Measurements from ENCODE around the gene ADAM12.

DNA sequence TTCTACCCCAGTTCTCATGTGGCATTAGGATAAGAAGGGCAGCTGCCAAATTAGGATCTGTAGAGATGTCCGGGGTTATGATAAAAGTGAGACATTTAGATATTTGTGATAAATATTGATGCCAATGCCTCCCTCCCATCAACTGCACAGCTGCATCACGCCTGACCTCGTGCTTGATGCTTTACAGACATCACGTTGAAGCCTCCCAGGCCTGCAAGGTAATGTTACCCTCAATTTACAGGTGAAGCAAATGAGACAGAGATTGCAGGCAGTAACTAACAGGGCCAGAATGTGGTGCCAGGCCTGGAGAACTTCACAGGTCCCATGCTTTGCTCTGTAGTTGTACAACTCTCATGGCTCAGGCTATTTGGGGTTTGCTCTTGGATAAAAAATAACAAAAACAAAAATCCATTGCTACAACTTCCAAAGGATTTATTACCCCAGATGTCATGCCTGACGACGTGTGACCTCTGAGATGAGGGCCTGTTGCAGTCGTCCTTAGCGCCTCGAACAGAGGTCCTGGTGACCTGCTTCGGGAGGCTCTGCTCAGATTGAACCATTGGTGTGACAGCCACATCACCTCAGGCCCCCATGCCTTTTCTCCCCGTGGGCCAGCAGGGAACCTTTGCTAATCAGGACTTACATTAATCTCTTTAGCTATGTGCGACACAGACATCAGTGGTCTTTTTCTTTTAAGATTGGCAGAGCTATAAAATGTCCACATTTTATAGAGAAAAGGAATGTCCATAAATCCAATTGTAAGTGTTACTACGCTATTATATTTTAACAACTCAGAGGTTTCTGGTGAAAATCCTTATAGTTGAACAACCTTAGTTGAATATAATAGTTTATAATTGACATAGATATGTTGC, 169.3 kb downstream of the ADAM12 start:
- TF ChIP-seq, protein P1, sequence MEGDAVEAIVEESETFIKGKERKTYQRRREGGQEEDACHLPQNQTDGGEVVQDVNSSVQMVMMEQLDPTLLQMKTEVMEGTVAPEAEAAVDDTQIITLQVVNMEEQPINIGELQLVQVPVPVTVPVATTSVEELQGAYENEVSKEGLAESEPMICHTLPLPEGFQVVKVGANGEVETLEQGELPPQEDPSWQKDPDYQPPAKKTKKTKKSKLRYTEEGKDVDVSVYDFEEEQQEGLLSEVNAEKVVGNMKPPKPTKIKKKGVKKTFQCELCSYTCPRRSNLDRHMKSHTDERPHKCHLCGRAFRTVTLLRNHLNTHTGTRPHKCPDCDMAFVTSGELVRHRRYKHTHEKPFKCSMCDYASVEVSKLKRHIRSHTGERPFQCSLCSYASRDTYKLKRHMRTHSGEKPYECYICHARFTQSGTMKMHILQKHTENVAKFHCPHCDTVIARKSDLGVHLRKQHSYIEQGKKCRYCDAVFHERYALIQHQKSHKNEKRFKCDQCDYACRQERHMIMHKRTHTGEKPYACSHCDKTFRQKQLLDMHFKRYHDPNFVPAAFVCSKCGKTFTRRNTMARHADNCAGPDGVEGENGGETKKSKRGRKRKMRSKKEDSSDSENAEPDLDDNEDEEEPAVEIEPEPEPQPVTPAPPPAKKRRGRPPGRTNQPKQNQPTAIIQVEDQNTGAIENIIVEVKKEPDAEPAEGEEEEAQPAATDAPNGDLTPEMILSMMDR (IDR thresholded peaks at IDR 0.05; ENCODE audit: borderline replicate concordance, extremely low read depth, low read length, poor library complexity, severe bottlenecking), result no peak
- no peak for TF ChIP-seq EZH2 (IDR thresholded peaks at IDR 0.05; ENCODE audit: borderline replicate concordance, low read depth, low read length, severe bottlenecking)
